GM12878 (cell line): Measurements from ENCODE around the gene UCN2. TPM values are rescaled to one million over a fixed set of nuclear protein-coding genes. Genes with fewer than 3 reads are reported as not detected.

ENCODE experiments used
- ATAC-seq: fragments of 200-7000 bp; cut with Tn5 transposase; 3 replicates; pipeline ENCODE4 v1.9.1; 2020; ENCODE audit warnings: mild to moderate bottlenecking, moderate library complexity
- Bru-seq: library from RNA; stranded (reverse); fragments of 400-500 nt; gene quantifications from one replicate; lab custom pipeline; 2021; lab: Mats Ljungman, UMichigan
- BruChase-seq, 2 experiments: library from RNA; stranded (reverse); fragments of 400-500 nt; gene quantifications; one replicate each; lab custom pipeline; 2021; lab: Mats Ljungman, UMichigan
- BruUV-seq: library from RNA; stranded (reverse); fragments of 400-500 nt; replicated peaks from 2 replicates; lab custom pipeline; 2021; lab: Mats Ljungman, UMichigan
- CTCF ChIA-PET: fragments of 300-600 bp; sonication (Branson Sonifier 250); formaldehyde crosslinking; extraction: SDS; loops from one replicate; lab custom pipeline; 2021; ENCODE audit warnings: inconsistent platforms; lab: Yijun Ruan, JAX
- POLR2A ChIA-PET: fragments of 350-600 bp; formaldehyde crosslinking; extraction: SDS; loops from one replicate; lab custom pipeline; 2021; ENCODE audit warnings: inconsistent platforms; lab: Charles Lee
- RAD21 ChIA-PET: fragments of 300-600 bp; sonication (Branson Sonifier 250); formaldehyde crosslinking; loops from one replicate; lab custom pipeline; 2023; ENCODE audit warnings: antibody characterized with exemption; ENCODE audit not compliant: unreplicated experiment; lab: Charles Lee
- SMC1A ChIA-PET: fragments of 300-600 bp; sonication (Branson Sonifier 250); formaldehyde crosslinking; loops from one replicate; lab custom pipeline; 2023; ENCODE audit not compliant: unreplicated experiment, uncharacterized antibody; lab: Charles Lee
- DNase-seq: peaks from one replicate; pipeline ENCODE4 v3.0.0-alpha.2; 2011; ENCODE audit warnings: low read depth, low spot score
- FAIRE-seq: peaks from 3 replicates; lab custom pipeline; 2011; peaks lifted over from hg19 to GRCh38; lab: Jason Lieb, UNC
- H2AFZ ChIP-seq: 2 replicates; pipeline ENCODE4 v1.6.0; 2011; ENCODE audit warnings: low read depth, low read length, control low read depth; ENCODE audit not compliant: control insufficient read depth
- H3K27ac ChIP-seq: 2 replicates; pipeline ENCODE4 v1.5.1; 2011; ENCODE audit warnings: control low read depth; ENCODE audit not compliant: control insufficient read depth, insufficient read depth
- H3K27me3 ChIP-seq, 2 experiments: replicated peaks in 1 of 2; 2 replicates each; pipeline versions ENCODE4 v1.6.0 to v1.6.1; 2011; ENCODE audit warnings: low read length in 1 of 2; ENCODE audit not compliant: control insufficient read depth in 2 of 2, insufficient read depth in 2 of 2
- H3K36me3 ChIP-seq, 2 experiments: 2 replicates each; pipeline ENCODE4 v1.5.1; 2011; ENCODE audit warnings: low read length in 1 of 2; ENCODE audit not compliant: control insufficient read depth in 2 of 2, insufficient read depth in 2 of 2
- H3K4me1 ChIP-seq: 2 replicates; pipeline ENCODE4 v1.6.1; 2011; ENCODE audit warnings: mild to moderate bottlenecking, low read length, moderate library complexity, mixed read lengths; ENCODE audit not compliant: control insufficient read depth, insufficient read depth
- H3K4me2 ChIP-seq: 2 replicates; pipeline ENCODE4 v1.6.0; 2011; ENCODE audit warnings: control low read depth; ENCODE audit not compliant: control insufficient read depth, insufficient read depth
- H3K4me3 ChIP-seq: fragments of 200-600 bp; sonication (generic); 2 replicates; pipeline ENCODE4 v1.5.1; 2016
- H3K79me2 ChIP-seq: 2 replicates; pipeline ENCODE4 v1.6.0; 2011; ENCODE audit warnings: low read length; ENCODE audit not compliant: control insufficient read depth, insufficient read depth
- H3K9ac ChIP-seq: 2 replicates; pipeline ENCODE4 v1.8.0; 2011; ENCODE audit warnings: low read length, control low read depth, mixed read lengths; ENCODE audit not compliant: control insufficient read depth, insufficient read depth
- H3K9me3 ChIP-seq: replicated peaks from 3 replicates; pipeline ENCODE4 v1.5.1; 2011; ENCODE audit warnings: mild to moderate bottlenecking, low read length; ENCODE audit not compliant: control insufficient read depth, insufficient read depth
- H4K20me1 ChIP-seq: 2 replicates; pipeline ENCODE4 v1.6.0; 2011; ENCODE audit not compliant: control insufficient read depth, insufficient read depth
- CBX5 ChIP-seq: sonication (generic); IDR thresholded peaks from 2 replicates; pipeline ENCODE4 v1.6.1; 2016; ENCODE audit warnings: low read depth, moderate library complexity, mild to moderate bottlenecking, inconsistent platforms
- CREB1 ChIP-seq: IDR thresholded peaks from 2 replicates; pipeline ENCODE4 v1.6.1; 2012; ENCODE audit warnings: low read depth, mild to moderate bottlenecking, inconsistent platforms
- ETV6 ChIP-seq, 2 experiments: fragments of 450-650 bp in 1 of 2; IDR thresholded peaks in 1 of 2; conservative IDR thresholded peaks in 1 of 2; 2 replicates each; pipeline ENCODE4 v1.6.1; 2014; ENCODE audit warnings: antibody characterized with exemption in 1 of 2, borderline replicate concordance in 1 of 2, low read depth in 1 of 2, mild to moderate bottlenecking in 1 of 2, moderate library complexity in 1 of 2
- IKZF2 ChIP-seq, 2 experiments: fragments of 450-650 bp; IDR thresholded peaks; 2 replicates each; pipeline ENCODE4 v1.6.1; 2017; ENCODE audit warnings: mild to moderate bottlenecking in 2 of 2, moderate library complexity in 2 of 2
- JUNB ChIP-seq: IDR thresholded peaks from 2 replicates; pipeline ENCODE4 v1.6.1; 2016; ENCODE audit warnings: antibody characterized with exemption, mild to moderate bottlenecking
- MYB ChIP-seq: fragments of 150-350 bp; IDR thresholded peaks from 2 replicates; pipeline ENCODE4 v1.6.1; 2014; ENCODE audit warnings: mild to moderate bottlenecking, low read depth, low read length, borderline replicate concordance
- RBBP5 ChIP-seq: fragments of 200-600 bp; sonication (generic); conservative IDR thresholded peaks from 2 replicates; pipeline ENCODE4 v1.6.1; 2016
- SIN3A ChIP-seq: IDR thresholded peaks from 2 replicates; pipeline ENCODE4 v1.6.1; 2012; ENCODE audit warnings: low read depth, low read length, improper control_type of control experiment
- SPI1 ChIP-seq: IDR thresholded peaks from 2 replicates; pipeline ENCODE4 v1.6.1; 2011; ENCODE audit warnings: low read depth, mild to moderate bottlenecking, low read length, moderate library complexity, borderline replicate concordance; ENCODE audit not compliant: insufficient read depth
- YBX1 ChIP-seq: fragments of 450-650 bp; IDR thresholded peaks from 2 replicates; pipeline ENCODE4 v1.6.1; 2016; ENCODE audit warnings: antibody characterized with exemption
- YY1 ChIP-seq: IDR thresholded peaks from 2 replicates; pipeline ENCODE4 v1.6.1; 2011; ENCODE audit warnings: low read depth, mild to moderate bottlenecking, low read length
- WGBS: methylation state at CpG from one replicate; pipeline ENCODE4 v1.1.6; 2016; ENCODE audit warnings: low lambda C conversion rate; ENCODE audit not compliant: insufficient replicate concordance, insufficient coverage; ENCODE audit errors: missing lambda C conversion rate; 5-methylcytosine and 5-hydroxymethylcytosine counted together
- in situ Hi-C: fragments of 300-500 bp; cut with MboI; formaldehyde crosslinking; loops from 9 replicates; pipeline ENCODE4 v1.14.3; 2018; ENCODE audit warnings: mixed read lengths
- intact Hi-C: fragments of 100-400 bp; cut with micrococcal nuclease; formaldehyde crosslinking; loops from one replicate; pipeline ENCODE4 v1.14.2; 2022; ENCODE audit not compliant: unreplicated experiment
- long read RNA-seq, 2 experiments: library from polyadenylated mRNA; unstranded; transcript quantifications; one replicate each; pipeline ENCODE4 v2.0.0, GENCODE V29; 2019 to 2020
- polyA minus RNA-seq, 3 experiments: library from RNA; depleted of rRNA, polyadenylated mRNA; stranded (reverse); fragments of >200 nt; gene quantifications; 2 replicates each; pipeline ENCODE4 v1.2.3, GENCODE V29; 2011
- polyA plus RNA-seq, 11 experiments: library from polyadenylated mRNA; depleted of rRNA in 4 of 11; unstranded in 6 of 11; stranded (reverse) in 5 of 11; fragments of >200 nt; fragmentation: Nextera tagmentation in 4 of 11; fragmentation: Illumina TruSeq in 1 of 11; extraction: Ambion mirVana in 4 of 11; extraction: Trizol in 1 of 11; gene quantifications; 1 replicate in 1 of 11; 2 replicates in 10 of 11; pipeline versions ENCODE4 v1.2.1 to v1.2.3, GENCODE V29; 2011 to 2016; ENCODE audit warnings: inconsistent platforms in 2 of 11, missing spikeins in 2 of 11, low read depth in 1 of 11
- total RNA-seq, 4 experiments: library from RNA; depleted of rRNA in 3 of 4; stranded (reverse); fragments of >200 nt in 3 of 4; fragmentation: Illumina TruSeq in 1 of 4; extraction: Trizol in 1 of 4; gene quantifications; 2 replicates each; pipeline versions ENCODE4 v1.2.1 to v1.2.3, GENCODE V29; 2013 to 2021
- TF ChIP-seq, protein P1 (sequence below), 3 experiments: IDR thresholded peaks in 2 of 3; conservative IDR thresholded peaks in 1 of 3; 2 replicates each; pipeline ENCODE4 v1.5.1; 2011; ENCODE audit warnings: low read depth in 3 of 3, low read length in 3 of 3, mild to moderate bottlenecking in 3 of 3, control low read depth in 2 of 3, moderate library complexity in 2 of 3, inconsistent platforms in 1 of 3, mixed read lengths in 1 of 3; ENCODE audit not compliant: control insufficient read depth in 2 of 3, insufficient read depth in 1 of 3; ENCODE audit errors: extremely low read depth in 1 of 3
- TF ChIP-seq, protein P2 (sequence below): fragments of 450-650 bp; IDR thresholded peaks from 2 replicates; pipeline ENCODE4 v1.6.1; 2017; ENCODE audit warnings: mild to moderate bottlenecking, moderate library complexity

UCN2 gene, protein sequence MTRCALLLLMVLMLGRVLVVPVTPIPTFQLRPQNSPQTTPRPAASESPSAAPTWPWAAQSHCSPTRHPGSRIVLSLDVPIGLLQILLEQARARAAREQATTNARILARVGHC
- 0.44 and 0.66 TPM in 2 replicates for total RNA-seq (2013; cell fraction: nucleolus; rRNA removed)
- total RNA-seq (2014; rRNA removed): not detected in 2 replicates
- total RNA-seq (2014; rRNA removed; fragmentation: Illumina TruSeq; extraction: Trizol): not detected in 2 replicates
- not detected in 2 replicates for total RNA-seq (2021)
- not detected for polyA plus RNA-seq (2011; ENCODE audit: low read depth)
- not detected in 2 replicates for polyA plus RNA-seq (2011; rRNA removed)
- not detected in 2 replicates for polyA plus RNA-seq (2011; cell fraction: cytosol; rRNA removed)
- polyA plus RNA-seq (2011; cell fraction: nucleus; rRNA removed): 0.18 and 0.39 TPM in 2 replicates
- 0.10 TPM in 1 of 2 replicates, not detected in the other for polyA plus RNA-seq (2012)
- not detected in 2 replicates for polyA plus RNA-seq (2014; fragmentation: Illumina TruSeq; extraction: Trizol)
- not detected for polyA plus RNA-seq (2014; fragmentation: Nextera tagmentation; extraction: Ambion mirVana)
- polyA plus RNA-seq (2014; rRNA removed): 0.05 TPM in 1 of 2 replicates, not detected in the other
- not detected for polyA plus RNA-seq (2016; fragmentation: Nextera tagmentation; extraction: Ambion mirVana)
- not detected in 2 replicates for polyA minus RNA-seq (2011; rRNA and poly(A)+ RNA removed)
- polyA minus RNA-seq (2011; cell fraction: cytosol; rRNA and poly(A)+ RNA removed): not detected in 2 replicates
- 0.29 TPM in 1 of 2 replicates, not detected in the other for polyA minus RNA-seq (2011; cell fraction: nucleus; rRNA and poly(A)+ RNA removed)
- percentile 24 among the genes with signal in this experiment for Bru-seq, nascent RNA
- BruChase-seq, experiment 1, labeled RNA remaining after a 6-hour chase: percentile 37 among the genes with signal in this experiment
- percentile 33 among the genes with signal in this experiment for BruChase-seq, experiment 2, labeled RNA remaining after a 2-hour chase
- long read RNA-seq, experiment 1: 0 reads
- long read RNA-seq, experiment 2: 0 reads

- H3K9me3 ChIP-seq: no peaks in the 10 kb centered on the region
- H3K27me3 ChIP-seq: no peaks in the 10 kb centered on the region
- intact Hi-C loops: no loop called here
- H3K79me2 ChIP-seq: no peaks in the 10 kb centered on the region
- FAIRE-seq (peak; percentile 49), DNase-seq (no peak), ATAC-seq (0 out of 3 replicates have a peak, but pooled peaks have one; percentile 7)
- ChIA-PET POLR2A (interaction anchor here (1.0 kb wide), 1 partner anchor 111 kb away, joined by 4 read pairs; no protein-coding TSS in a partner anchor), CTCF (interaction anchor here (1.5 kb wide), 1 partner anchor 71 kb away, joined by 6 read pairs; the partner anchor contains the start of gene SLC26A6), RAD21 (no interaction called here), SMC1A (interaction anchor here (0.7 to 1.1 kb wide), 2 partner anchors 10 to 112 kb away, joined by 3 read pairs; no protein-coding TSS in a partner anchor)
- in situ Hi-C loops: no loop called here
- no peak within 1 kb of the TSS for H3K9ac ChIP-seq
- WGBS: 31% methylated on average over 6 of the region's 6 CpGs
- H3K27ac ChIP-seq: no peak within 1 kb of the TSS
- peaks cover 27% of the 10 kb centered on the region for H3K4me1 ChIP-seq
- no TSS peak for BruUV-seq
- no peak within 1 kb of the TSS for H3K4me3 ChIP-seq
- no peaks in the 10 kb centered on the region for H3K36me3 ChIP-seq
- no peaks in the 10 kb centered on the region for H4K20me1 ChIP-seq
- no peak within 1 kb of the TSS for H3K4me2 ChIP-seq
- no peak within 1 kb of the TSS for H2AFZ ChIP-seq
- TF ChIP-seq CREB1: no peak
- TF ChIP-seq RBBP5: no peak
- TF ChIP-seq MYB: no peak
- no peak for TF ChIP-seq ETV6 (conservative IDR thresholded peaks at IDR 0.05 in 1 of 2, IDR thresholded peaks at IDR 0.05 in 1 of 2; ENCODE audit: borderline replicate concordance in 1 of 2, low read depth in 1 of 2)
- TF ChIP-seq YBX1: no peak
- no peak for TF ChIP-seq JUNB
- TF ChIP-seq, protein P1, sequence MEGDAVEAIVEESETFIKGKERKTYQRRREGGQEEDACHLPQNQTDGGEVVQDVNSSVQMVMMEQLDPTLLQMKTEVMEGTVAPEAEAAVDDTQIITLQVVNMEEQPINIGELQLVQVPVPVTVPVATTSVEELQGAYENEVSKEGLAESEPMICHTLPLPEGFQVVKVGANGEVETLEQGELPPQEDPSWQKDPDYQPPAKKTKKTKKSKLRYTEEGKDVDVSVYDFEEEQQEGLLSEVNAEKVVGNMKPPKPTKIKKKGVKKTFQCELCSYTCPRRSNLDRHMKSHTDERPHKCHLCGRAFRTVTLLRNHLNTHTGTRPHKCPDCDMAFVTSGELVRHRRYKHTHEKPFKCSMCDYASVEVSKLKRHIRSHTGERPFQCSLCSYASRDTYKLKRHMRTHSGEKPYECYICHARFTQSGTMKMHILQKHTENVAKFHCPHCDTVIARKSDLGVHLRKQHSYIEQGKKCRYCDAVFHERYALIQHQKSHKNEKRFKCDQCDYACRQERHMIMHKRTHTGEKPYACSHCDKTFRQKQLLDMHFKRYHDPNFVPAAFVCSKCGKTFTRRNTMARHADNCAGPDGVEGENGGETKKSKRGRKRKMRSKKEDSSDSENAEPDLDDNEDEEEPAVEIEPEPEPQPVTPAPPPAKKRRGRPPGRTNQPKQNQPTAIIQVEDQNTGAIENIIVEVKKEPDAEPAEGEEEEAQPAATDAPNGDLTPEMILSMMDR (IDR thresholded peaks at IDR 0.05 in 2 of 3, conservative IDR thresholded peaks at IDR 0.05 in 1 of 3; ENCODE audit: control insufficient read depth in 2 of 3, extremely low read depth in 1 of 3, insufficient read depth in 1 of 3, low read depth in 3 of 3, low read length in 3 of 3): no peak
- no peak for TF ChIP-seq YY1
- no peak for TF ChIP-seq IKZF2 (IDR thresholded peaks at IDR 0.05)
- no peak for TF ChIP-seq SIN3A
- no peak for TF ChIP-seq SPI1
- no peak for TF ChIP-seq CBX5
- TF ChIP-seq, protein P2, sequence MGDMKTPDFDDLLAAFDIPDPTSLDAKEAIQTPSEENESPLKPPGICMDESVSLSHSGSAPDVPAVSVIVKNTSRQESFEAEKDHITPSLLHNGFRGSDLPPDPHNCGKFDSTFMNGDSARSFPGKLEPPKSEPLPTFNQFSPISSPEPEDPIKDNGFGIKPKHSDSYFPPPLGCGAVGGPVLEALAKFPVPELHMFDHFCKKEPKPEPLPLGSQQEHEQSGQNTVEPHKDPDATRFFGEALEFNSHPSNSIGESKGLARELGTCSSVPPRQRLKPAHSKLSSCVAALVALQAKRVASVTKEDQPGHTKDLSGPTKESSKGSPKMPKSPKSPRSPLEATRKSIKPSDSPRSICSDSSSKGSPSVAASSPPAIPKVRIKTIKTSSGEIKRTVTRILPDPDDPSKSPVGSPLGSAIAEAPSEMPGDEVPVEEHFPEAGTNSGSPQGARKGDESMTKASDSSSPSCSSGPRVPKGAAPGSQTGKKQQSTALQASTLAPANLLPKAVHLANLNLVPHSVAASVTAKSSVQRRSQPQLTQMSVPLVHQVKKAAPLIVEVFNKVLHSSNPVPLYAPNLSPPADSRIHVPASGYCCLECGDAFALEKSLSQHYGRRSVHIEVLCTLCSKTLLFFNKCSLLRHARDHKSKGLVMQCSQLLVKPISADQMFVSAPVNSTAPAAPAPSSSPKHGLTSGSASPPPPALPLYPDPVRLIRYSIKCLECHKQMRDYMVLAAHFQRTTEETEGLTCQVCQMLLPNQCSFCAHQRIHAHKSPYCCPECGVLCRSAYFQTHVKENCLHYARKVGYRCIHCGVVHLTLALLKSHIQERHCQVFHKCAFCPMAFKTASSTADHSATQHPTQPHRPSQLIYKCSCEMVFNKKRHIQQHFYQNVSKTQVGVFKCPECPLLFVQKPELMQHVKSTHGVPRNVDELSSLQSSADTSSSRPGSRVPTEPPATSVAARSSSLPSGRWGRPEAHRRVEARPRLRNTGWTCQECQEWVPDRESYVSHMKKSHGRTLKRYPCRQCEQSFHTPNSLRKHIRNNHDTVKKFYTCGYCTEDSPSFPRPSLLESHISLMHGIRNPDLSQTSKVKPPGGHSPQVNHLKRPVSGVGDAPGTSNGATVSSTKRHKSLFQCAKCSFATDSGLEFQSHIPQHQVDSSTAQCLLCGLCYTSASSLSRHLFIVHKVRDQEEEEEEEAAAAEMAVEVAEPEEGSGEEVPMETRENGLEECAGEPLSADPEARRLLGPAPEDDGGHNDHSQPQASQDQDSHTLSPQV: no peak
Measured at GRCh38 chr3:48563382-48563918, at the start of gene UCN2. Gene UCN2, minus strand, starts transcription at chr3:48563781. Its CDS starts 657 bp downstream, at chr3:48563124.
